H1 (cell line): ENCODE measurements around the gene DECR2. TPM values are rescaled to one million over a fixed set of nuclear protein-coding genes. Genes with fewer than 3 reads are reported as not detected.

Experiments used
- ATF2 ChIP-seq: IDR thresholded peaks from 2 replicates; pipeline ENCODE4 v1.6.1; 2012; ENCODE audit warnings: low read length, inconsistent platforms
- ATF3 ChIP-seq: IDR thresholded peaks from 2 replicates; pipeline ENCODE4 v1.6.1; 2011; ENCODE audit warnings: low read depth, mild to moderate bottlenecking, low read length; ENCODE audit not compliant: insufficient read depth
- CBX8 ChIP-seq: fragments of 300-800, 300-1000 bp; sonication (generic); IDR thresholded peaks from 2 replicates; pipeline ENCODE4 v1.7.1; 2016; ENCODE audit warnings: low read depth, low read length, borderline replicate concordance
- CTCF ChIP-seq, 3 experiments: IDR thresholded peaks; 1 replicate in 2 of 3; 2 replicates in 1 of 3; pipeline versions ENCODE4 v1.5.1 to v1.6.1; 2011; ENCODE audit warnings: low read length in 3 of 3, mild to moderate bottlenecking in 3 of 3, inconsistent platforms in 2 of 3, low read depth in 1 of 3, moderate library complexity in 1 of 3; ENCODE audit not compliant: insufficient read depth in 1 of 3; ENCODE audit errors: control extremely low read depth in 1 of 3
- GTF2F1 ChIP-seq: IDR thresholded peaks from 2 replicates; pipeline ENCODE4 v1.6.1; 2012; ENCODE audit warnings: low read depth, low read length, improper control_type of control experiment, borderline replicate concordance
- HDAC2 ChIP-seq, 2 experiments: fragments of 300-600 bp in 1 of 2; sonication (generic) in 1 of 2; IDR thresholded peaks; 2 replicates each; pipeline ENCODE4 v1.6.1; 2011 to 2012; ENCODE audit warnings: low read depth in 2 of 2, low read length in 2 of 2, mild to moderate bottlenecking in 2 of 2, moderate library complexity in 2 of 2, borderline replicate concordance in 1 of 2, inconsistent platforms in 1 of 2
- HDAC6 ChIP-seq: IDR thresholded peaks from one replicate; pipeline ENCODE4 v1.7.1; 2012; ENCODE audit warnings: low read depth, mild to moderate bottlenecking, inconsistent platforms, low read length, moderate library complexity
- POLR2A ChIP-seq, 2 experiments: IDR thresholded peaks; 1 replicate in 1 of 2; 2 replicates in 1 of 2; pipeline ENCODE4 v1.6.1; 2011; ENCODE audit warnings: low read depth in 2 of 2, low read length in 2 of 2, mild to moderate bottlenecking in 2 of 2; ENCODE audit errors: control extremely low read depth in 1 of 2
- RBBP5 ChIP-seq: IDR thresholded peaks from 2 replicates; pipeline ENCODE4 v1.7.1; 2012; ENCODE audit warnings: low read depth, mild to moderate bottlenecking, inconsistent platforms, low read length, moderate library complexity, borderline replicate concordance
- RFX5 ChIP-seq: IDR thresholded peaks from 2 replicates; pipeline ENCODE4 v1.6.1; 2011; ENCODE audit warnings: low read depth, low read length, improper control_type of control experiment, borderline replicate concordance
- RXRA ChIP-seq: IDR thresholded peaks from 2 replicates; pipeline ENCODE4 v1.6.1; 2011; ENCODE audit warnings: low read depth, mild to moderate bottlenecking, low read length, moderate library complexity; ENCODE audit not compliant: insufficient read depth
- TAF7 ChIP-seq: optimal IDR thresholded peaks from 2 replicates; pipeline ENCODE3; 2011; ENCODE audit warnings: low read depth, mild to moderate bottlenecking, inconsistent platforms, low read length, moderate library complexity, borderline replicate concordance
- TCF12 ChIP-seq: IDR thresholded peaks from 2 replicates; pipeline ENCODE4 v1.6.1; 2011; ENCODE audit warnings: low read depth, mild to moderate bottlenecking, low read length
- polyA plus RNA-seq, 7 experiments: library from polyadenylated mRNA; depleted of rRNA in 3 of 7; stranded (reverse) in 5 of 7; unstranded in 2 of 7; fragments of >200 nt in 5 of 7; fragments of 200-250 nt in 2 of 7; gene quantifications; 1 replicate in 5 of 7; 2 replicates in 1 of 7; 4 replicates in 1 of 7; pipeline versions ENCODE4 v1.2.1 to v1.2.3, GENCODE V29; 2011 to 2013; ENCODE audit warnings: missing spikeins in 2 of 7, mixed read lengths in 2 of 7
- total RNA-seq: library from RNA; stranded (reverse); fragmentation: NEBNext Ultra II Directional; extraction: Animal tissue kit (Norgen Biotek cat#: 25700); gene quantifications from 2 replicates; pipeline ENCODE4 v1.2.1, GENCODE V29; 2021

The DECR2 gene
- total and polyA plus RNA-seq, 2 of the 8 experiments (the other 6 are each of a cell fraction or from before 2014, with no cell fraction given): 28.2 to 39.9 TPM

GRCh38 chr16:391885-392335, 9.8 kb upstream of the DECR2 start (continued):
- no peak for TF ChIP-seq RXRA
- no peak for TF ChIP-seq HDAC6
- TF ChIP-seq TAF7: no peak
- no peak for TF ChIP-seq GTF2F1
- no peak for TF ChIP-seq ATF3
- TF ChIP-seq CTCF (IDR thresholded peaks at IDR 0.05; ENCODE audit: control extremely low read depth in 1 of 3, insufficient read depth in 1 of 3, low read depth in 1 of 3, low read length in 3 of 3): peak; percentile 94 to 100 (median 99)
- TF ChIP-seq CBX8: no peak
- no peak for TF ChIP-seq TCF12
- TF ChIP-seq HDAC2 (IDR thresholded peaks at IDR 0.05; ENCODE audit: borderline replicate concordance in 1 of 2, low read depth in 2 of 2, low read length in 2 of 2): peak in 1 of 2 experiments; percentile 89; a peak in 1 of 4 replicates
- no peak for TF ChIP-seq RFX5
- TF ChIP-seq POLR2A (IDR thresholded peaks at IDR 0.05; ENCODE audit: control extremely low read depth in 1 of 2, low read depth in 2 of 2, low read length in 2 of 2): no peak
- peak; percentile 79 for TF ChIP-seq ATF2
- no peak for TF ChIP-seq RBBP5
- TF ChIP-seq, all 59 proteins: peak for 11
